NT2/D1 (cell line): Measurements from ENCODE around the gene STXBP6.

Experiments used
- SUZ12 ChIP-seq: IDR thresholded peaks from 2 replicates; pipeline ENCODE4 v1.6.1; 2011; ENCODE audit not compliant: insufficient read length, insufficient read depth; ENCODE audit errors: extremely low read depth
- YY1 ChIP-seq: IDR thresholded peaks from 2 replicates; pipeline ENCODE4 v1.6.1; 2011; ENCODE audit not compliant: insufficient read length, insufficient read depth
- ZNF274 ChIP-seq: IDR thresholded peaks from 2 replicates; pipeline ENCODE4 v1.6.1; 2011; ENCODE audit warnings: mild to moderate bottlenecking, low read depth, low read length

GRCh38 chr14:25094171-25094907 is 44.4 kb upstream of the STXBP6 start:
- TF ChIP-seq YY1: no peak
- TF ChIP-seq ZNF274: no peak
- no peak for TF ChIP-seq SUZ12
